ENCODE measurements around the gene CENPX. TPM values are rescaled to one million over a fixed set of nuclear protein-coding genes. Genes with fewer than 3 reads are reported as not detected.

Gene CENPX
- total and polyA plus RNA-seq, 2 of the 13 experiments (the other 11 are each of a cell fraction or from before 2014, with no cell fraction given): 92.7 to 170 TPM

GRCh38 chr17:82022310-82022980, at the start of gene CENPX (continued):
- peak; percentile 61; the same call in 1 of the 2 replicates for TF ChIP-seq FOXC1 (CRISPR knock-in tag; IDR thresholded peaks at IDR 0.05; ENCODE audit: borderline replicate concordance)
- TF ChIP-seq NCOA1 (CRISPR knock-in tag; IDR thresholded peaks at IDR 0.05): no peak
- TF ChIP-seq ZNF317 (CRISPR knock-in tag; IDR thresholded peaks at IDR 0.05): peak; percentile 61; the same call in 1 of the 2 replicates
- TF ChIP-seq EED (CRISPR knock-in tag; IDR thresholded peaks at IDR 0.05): peak; percentile 62; the same call in 1 of the 2 replicates
- no peak for TF ChIP-seq ZBTB38 (CRISPR knock-in tag; IDR thresholded peaks at IDR 0.05)
- peak; percentile 70 for TF ChIP-seq ZFY (CRISPR knock-in tag; IDR thresholded peaks at IDR 0.05)
- TF ChIP-seq SCMH1 (CRISPR knock-in tag; IDR thresholded peaks at IDR 0.05; ENCODE audit: borderline replicate concordance): no peak
- no peak for TF ChIP-seq TGIF2 (CRISPR knock-in tag; IDR thresholded peaks at IDR 0.05)
- TF ChIP-seq TRIM22 (IDR thresholded peaks at IDR 0.05): no peak
- no peak for TF ChIP-seq ETV6 (CRISPR knock-in tag; conservative IDR thresholded peaks at IDR 0.05)
- TF ChIP-seq ZNF574 (CRISPR knock-in tag; IDR thresholded peaks at IDR 0.05): peak; percentile 72; the same call in 1 of the 2 replicates
- no peak for TF ChIP-seq ZNF83 (CRISPR knock-in tag; IDR thresholded peaks at IDR 0.05; ENCODE audit: borderline replicate concordance)
- TF ChIP-seq ZNF382 (CRISPR knock-in tag; IDR thresholded peaks at IDR 0.05; ENCODE audit: borderline replicate concordance): no peak
- TF ChIP-seq ZNF619 (CRISPR knock-in tag; IDR thresholded peaks at IDR 0.05): 0 out of 2 replicates have a peak, but pooled peaks have one; percentile 69
- peak; percentile 67; the same call in 1 of the 2 replicates for TF ChIP-seq ZNF326 (CRISPR knock-in tag; IDR thresholded peaks at IDR 0.05; ENCODE audit: borderline replicate concordance)
- no peak; the same call in 1 of the 2 replicates for TF ChIP-seq ZNF703 (CRISPR knock-in tag; IDR thresholded peaks at IDR 0.05; ENCODE audit: borderline replicate concordance)
- 0 out of 2 replicates have a peak, but pooled peaks have one; percentile 32 for TF ChIP-seq CAMTA2 (CRISPR knock-in tag; IDR thresholded peaks at IDR 0.05; ENCODE audit: borderline replicate concordance)
- peak in 1 of 2 experiments; percentile 30; a peak in 1 of 4 replicates for TF ChIP-seq REST (IDR thresholded peaks at IDR 0.05; ENCODE audit: borderline replicate concordance in 1 of 2, low read depth in 1 of 2, low read length in 2 of 2)
- 0 out of 2 replicates have a peak, but pooled peaks have one; percentile 75 for TF ChIP-seq ZNF552 (CRISPR knock-in tag; IDR thresholded peaks at IDR 0.05; ENCODE audit: borderline replicate concordance)

All from HepG2 (cell line).